ENCODE measurements around the gene ZNF283.

- no peak for TF ChIP-seq POLR2AphosphoS5 (IDR thresholded peaks at IDR 0.05; ENCODE audit: borderline replicate concordance, low read depth, low read length)
- TF ChIP-seq EZH2 (IDR thresholded peaks at IDR 0.05), result no peak
Observed at GRCh38 chr19:43798026-43798545, 29.0 kb upstream of the ZNF283 start.

Measured in SK-N-MC (cell line).